ENCODE measurements around the gene ZNF792.

GRCh38 chr19:34943861-34944573 is 20.0 kb downstream of the ZNF792 start:
- TF ChIP-seq EZH2 (IDR thresholded peaks at IDR 0.05; ENCODE audit: borderline replicate concordance, low read depth, low read length, poor library complexity, severe bottlenecking) (no peak), CTCF (conservative IDR thresholded peaks at IDR 0.05; ENCODE audit: low read depth, low read length) (no peak)

Data from A673 (cell line).